NCI-H748 (cell line): ENCODE measurements around the gene UAP1L1.

Experiments
- DNase-seq: peaks from one replicate; lab custom pipeline; 2025; ENCODE audit not compliant: unreplicated experiment; lab: John Stamatoyannopoulos, UW

UAP1L1 gene

DNA sequence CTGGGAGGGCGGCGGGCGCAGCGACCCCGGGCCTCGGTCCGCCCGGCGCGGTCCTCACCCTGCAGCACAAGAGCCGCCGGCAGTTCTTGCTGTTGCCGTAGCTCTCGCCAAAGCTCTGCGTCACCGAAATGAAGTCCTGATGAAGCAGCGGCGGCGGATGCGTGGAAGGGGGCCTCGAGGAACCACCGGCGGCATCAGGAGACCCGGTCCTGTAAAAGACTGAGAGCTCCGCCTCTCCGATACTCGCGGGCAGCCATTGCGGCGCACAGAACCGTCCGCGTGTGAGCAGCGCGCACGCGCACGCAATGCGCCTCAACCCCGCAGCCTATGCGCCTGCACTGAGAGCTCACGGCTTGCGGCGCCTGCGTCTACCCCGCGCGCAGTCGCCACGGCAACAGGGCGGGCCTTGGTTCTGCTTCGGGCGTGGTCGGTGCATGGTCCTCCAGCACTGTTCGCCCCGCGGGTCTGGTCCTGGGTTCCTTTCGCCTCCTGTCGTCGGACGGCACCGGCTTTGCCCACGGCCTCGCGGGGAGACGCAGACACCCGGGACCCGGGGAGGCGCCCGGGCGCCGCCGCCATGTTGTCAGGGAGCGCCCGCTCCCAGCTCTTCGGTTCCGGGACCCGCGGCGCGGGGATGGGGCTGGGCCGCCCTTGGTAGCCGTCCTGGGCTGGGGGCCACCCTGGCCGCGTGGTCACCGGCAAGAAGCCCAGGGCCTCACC, 52.3 kb downstream of the UAP1L1 start:
- peak; percentile 97 for DNase-seq

DNA sequence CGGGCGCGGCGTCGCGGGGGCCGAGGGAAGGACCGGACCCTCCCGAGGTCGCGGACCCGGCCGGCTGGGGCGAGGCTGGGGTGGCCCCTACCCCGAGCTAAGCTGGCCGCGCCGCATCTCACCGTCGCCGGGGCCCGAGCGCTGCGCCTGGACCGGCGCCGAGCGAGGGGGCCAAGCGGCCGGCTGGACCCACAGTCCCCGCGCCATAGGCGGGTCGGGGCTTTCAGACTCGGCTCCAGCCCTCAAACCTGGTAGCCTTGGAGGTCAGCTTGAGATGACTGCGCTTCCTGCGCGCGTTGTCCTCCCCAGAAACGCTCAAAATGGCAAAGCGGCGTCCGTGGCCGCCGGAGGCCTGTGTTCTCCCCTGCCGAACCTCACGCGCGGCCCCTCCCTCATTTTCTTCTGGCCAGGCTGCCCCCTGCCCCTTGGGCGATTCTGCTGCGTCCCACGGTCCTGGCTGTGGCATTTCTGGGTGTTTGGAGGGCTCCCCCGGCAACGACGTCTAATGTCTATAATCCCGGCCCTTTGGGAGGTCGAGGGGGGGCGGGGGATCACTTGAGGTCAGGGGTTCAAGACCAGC, 52.9 kb downstream of the UAP1L1 start:
- peak; percentile 56 for DNase-seq
